IMR-90 (cell line): ENCODE data around the gene TAS1R1. TPM values are rescaled to one million over a fixed set of nuclear protein-coding genes. Genes with fewer than 3 reads are reported as not detected.

Experiments used
- ELK1 ChIP-seq: fragments of 150-350 bp; IDR thresholded peaks from 2 replicates; pipeline ENCODE4 v1.6.1; 2016; ENCODE audit warnings: low read depth, mild to moderate bottlenecking, low read length, moderate library complexity, borderline replicate concordance
- RCOR1 ChIP-seq: IDR thresholded peaks from 2 replicates; pipeline ENCODE4 v1.6.1; 2012; ENCODE audit warnings: mild to moderate bottlenecking, low read length, improper control_type of control experiment; ENCODE audit not compliant: insufficient replicate concordance
- polyA plus RNA-seq, 3 experiments: library from polyadenylated mRNA; depleted of rRNA; stranded (reverse); fragments of >200 nt; gene quantifications; 2 replicates each; pipeline ENCODE4 v1.2.3, GENCODE V29; 2012; ENCODE audit warnings: low replicate concordance in 1 of 3
- total RNA-seq: library from RNA; depleted of rRNA; stranded (reverse); fragments of >200 nt; gene quantifications from 2 replicates; pipeline ENCODE4 v1.2.3, GENCODE V29; 2012

The TAS1R1 gene
- total and polyA plus RNA-seq, 2 of the 4 experiments (the other 2 are of a cell fraction): 0.05 TPM; not detected in 1

- no peak for TF ChIP-seq ELK1
- TF ChIP-seq RCOR1: no peak
Measured at GRCh38 chr1:6613361-6614018, 58.4 kb downstream of the TAS1R1 start, which contains the start of gene PHF13 (continued).
